ENCODE measurements around the gene ANKLE1.
A peak's percentile ranks its signal among the peaks of the same experiment; 100 is the strongest.

Gene ANKLE1

GRCh38 chr19:17309198-17309964 is 27.7 kb downstream of the ANKLE1 start, which contains the start of gene DDA1:
Gene DDA1 (plus strand): TSS chr19:17309563. CDS start chr19:17309655, 92 bp downstream.
- peak; percentile 86 to 95 for DNase-seq

- DNase-seq = no peak
These were observed 28.3 kb downstream of the ANKLE1 start for GRCh38 chr19:17309965-17310461.

- no peak for DNase-seq
These were observed 29.9 kb downstream of the ANKLE1 start for GRCh38 chr19:17311455-17312188.

- no peak for DNase-seq
These were observed 30.8 kb downstream of the ANKLE1 start for GRCh38 chr19:17312189-17313113.

- DNase-seq = no peak
These were observed 32.4 kb downstream of the ANKLE1 start for GRCh38 chr19:17314007-17314593.

GRCh38 chr19:17318966-17319365 is 37.3 kb downstream of the ANKLE1 start:
- no peak for DNase-seq

GRCh38 chr19:17319473-17320238 is 38.0 kb downstream of the ANKLE1 start:
- DNase-seq = no peak

- no peak for DNase-seq
These were observed 38.7 kb downstream of the ANKLE1 start for GRCh38 chr19:17320435-17320834.

- DNase-seq = no peak
These were observed 40.2 kb downstream of the ANKLE1 start for GRCh38 chr19:17321655-17322489.

- no peak for DNase-seq
These were observed 41.2 kb downstream of the ANKLE1 start for GRCh38 chr19:17322854-17323253.

GRCh38 chr19:17323300-17323963 is 41.7 kb downstream of the ANKLE1 start:
- DNase-seq = no peak

- no peak for DNase-seq
These were observed 42.2 kb downstream of the ANKLE1 start for GRCh38 chr19:17323964-17324332.

- no peak for DNase-seq
These were observed 42.8 kb downstream of the ANKLE1 start for GRCh38 chr19:17324357-17325114.

GRCh38 chr19:17325133-17325532 is 43.4 kb downstream of the ANKLE1 start:
- DNase-seq = no peak

- no peak for DNase-seq
These were observed 44.3 kb downstream of the ANKLE1 start for GRCh38 chr19:17325881-17326594.

- no peak for DNase-seq
These were observed 44.9 kb downstream of the ANKLE1 start for GRCh38 chr19:17326595-17326966.

GRCh38 chr19:17327068-17327653 is 45.5 kb downstream of the ANKLE1 start:
- no peak for DNase-seq

All from NCI-H187 (cell line).